Stimulated activated naive CD8-positive, alpha-beta T cell treated with anti-CD3 and anti-CD28 coated beads, Interleukin-15, Interleukin-2, amounts not matched to agents 100 U/mL and 50 U/mL, for 24 hours (primary cell): ENCODE data around the gene PDZD2.
"Not testable (repeated sequence)": the region's sequence is repeated elsewhere in the genome, so short reads cannot be mapped to it uniquely, and the experiment has no call there.

Source experiments
- ATAC-seq: fragments of 150-1000 bp; cut with Tn5 transposase; one replicate; pipeline ENCODE4 v1.10.0; 2021
- DNase-seq: peaks from one replicate; pipeline ENCODE4 v3.0.0; 2021

The PDZD2 gene

GRCh38 chr5:31638748-31639418, at the start of gene PDZD2:
Gene PDZD2, plus strand, starts transcription at chr5:31639131.
- ATAC-seq = peak; percentile 83
- peak; percentile 82 for DNase-seq

- DNase-seq = no peak
- ATAC-seq = no peak
Measured at GRCh38 chr5:31593665-31594064, 45.3 kb upstream of the PDZD2 start.

GRCh38 chr5:31596354-31596753, 42.6 kb upstream of the PDZD2 start:
- ATAC-seq (no peak), DNase-seq (no peak)

GRCh38 chr5:31598640-31599611, 40.0 kb upstream of the PDZD2 start:
- no peak for DNase-seq
- no peak for ATAC-seq

- ATAC-seq, DNase-seq: not testable (repeated sequence)
Measured at GRCh38 chr5:31602305-31602704, 36.6 kb upstream of the PDZD2 start.

- ATAC-seq (no peak), DNase-seq (no peak)
Measured at GRCh38 chr5:31604240-31604639, 34.7 kb upstream of the PDZD2 start.

GRCh38 chr5:31604644-31605043, 34.3 kb upstream of the PDZD2 start:
- ATAC-seq (no peak), DNase-seq (no peak)

GRCh38 chr5:31605920-31606319, 33.0 kb upstream of the PDZD2 start:
- DNase-seq (no peak), ATAC-seq (no peak)

- DNase-seq (no peak), ATAC-seq (no peak)
Measured at GRCh38 chr5:31607546-31607945, 31.4 kb upstream of the PDZD2 start.

GRCh38 chr5:31611002-31611401, 27.9 kb upstream of the PDZD2 start:
- ATAC-seq (no peak), DNase-seq (no peak)

- ATAC-seq (no peak), DNase-seq (no peak)
Measured at GRCh38 chr5:31613651-31614050, 25.3 kb upstream of the PDZD2 start.

- DNase-seq (no peak), ATAC-seq (no peak)
Measured at GRCh38 chr5:31614151-31615020, 24.5 kb upstream of the PDZD2 start.

- no peak for DNase-seq
- ATAC-seq = no peak
Measured at GRCh38 chr5:31617867-31618266, 21.1 kb upstream of the PDZD2 start.

- ATAC-seq (no peak), DNase-seq (no peak)
Measured at GRCh38 chr5:31620026-31620425, 18.9 kb upstream of the PDZD2 start.

- no peak for DNase-seq
- no peak for ATAC-seq
Measured at GRCh38 chr5:31623249-31623648, 15.7 kb upstream of the PDZD2 start.

- DNase-seq (no peak), ATAC-seq (no peak)
Measured at GRCh38 chr5:31625394-31625793, 13.5 kb upstream of the PDZD2 start.

- ATAC-seq (no peak), DNase-seq (no peak)
Measured at GRCh38 chr5:31626156-31626555, 12.8 kb upstream of the PDZD2 start.

GRCh38 chr5:31626604-31627234, 12.2 kb upstream of the PDZD2 start:
- DNase-seq (no peak), ATAC-seq (no peak)

GRCh38 chr5:31630931-31631330, 8.0 kb upstream of the PDZD2 start:
- DNase-seq (no peak), ATAC-seq (no peak)

GRCh38 chr5:31632460-31632859, 6.5 kb upstream of the PDZD2 start:
- ATAC-seq (no peak), DNase-seq (no peak)

- DNase-seq (no peak), ATAC-seq (no peak)
Measured at GRCh38 chr5:31635446-31635845, 3.5 kb upstream of the PDZD2 start.

GRCh38 chr5:31637851-31638250, 1.1 kb upstream of the PDZD2 start:
- ATAC-seq (no peak), DNase-seq (no peak)
